NCI-H2196 treated with DMSO at 0.1 percent for 48 hours (cell line): ENCODE results near the gene ACSF3.

Experiments
- DNase-seq: peaks from one replicate; lab custom pipeline; 2025; ENCODE audit not compliant: unreplicated experiment; lab: John Stamatoyannopoulos, UW

The ACSF3 gene

GRCh38 chr16:89094252-89094879, 714 bp downstream of the ACSF3 start:
- no peak for DNase-seq

- no peak for DNase-seq
Observed at GRCh38 chr16:89094880-89095258, 1.2 kb downstream of the ACSF3 start.

GRCh38 chr16:89095491-89095951, 1.9 kb downstream of the ACSF3 start:
- peak; percentile 8 for DNase-seq

GRCh38 chr16:89096042-89096717, 2.5 kb downstream of the ACSF3 start:
- DNase-seq = no peak

GRCh38 chr16:89096768-89097391, 3.2 kb downstream of the ACSF3 start:
- no peak for DNase-seq

GRCh38 chr16:89097392-89097772, 3.7 kb downstream of the ACSF3 start:
- no peak for DNase-seq

- DNase-seq = no peak
Observed at GRCh38 chr16:89098767-89099430, 5.2 kb downstream of the ACSF3 start.

- DNase-seq = no peak
Observed at GRCh38 chr16:89099905-89100304, 6.3 kb downstream of the ACSF3 start.

GRCh38 chr16:89100601-89101302, 7.1 kb downstream of the ACSF3 start:
- no peak for DNase-seq

- no peak for DNase-seq
Observed at GRCh38 chr16:89101303-89102040, 7.8 kb downstream of the ACSF3 start.

- DNase-seq = no peak
Observed at GRCh38 chr16:89102041-89102471, 8.4 kb downstream of the ACSF3 start.

- DNase-seq = no peak
Observed at GRCh38 chr16:89102481-89103073, 8.9 kb downstream of the ACSF3 start.

- DNase-seq = no peak
Observed at GRCh38 chr16:89103156-89103555, 9.5 kb downstream of the ACSF3 start.

- DNase-seq = no peak
Observed at GRCh38 chr16:89103781-89104180, 10.1 kb downstream of the ACSF3 start.

GRCh38 chr16:89104303-89104702, 10.7 kb downstream of the ACSF3 start:
- DNase-seq = no peak

- no peak for DNase-seq
Observed at GRCh38 chr16:89104930-89105571, 11.4 kb downstream of the ACSF3 start.

GRCh38 chr16:89105599-89106151, 12.0 kb downstream of the ACSF3 start:
- no peak for DNase-seq

GRCh38 chr16:89106533-89107202, 13.0 kb downstream of the ACSF3 start:
- no peak for DNase-seq

GRCh38 chr16:89107203-89107582, 13.5 kb downstream of the ACSF3 start:
- DNase-seq = no peak
